ENCODE results near the gene SUV39H2.
"Not testable (repeated sequence)": the region's sequence is repeated elsewhere in the genome, so short reads cannot be mapped to it uniquely, and the experiment has no call there.

The SUV39H2 gene

DNA sequence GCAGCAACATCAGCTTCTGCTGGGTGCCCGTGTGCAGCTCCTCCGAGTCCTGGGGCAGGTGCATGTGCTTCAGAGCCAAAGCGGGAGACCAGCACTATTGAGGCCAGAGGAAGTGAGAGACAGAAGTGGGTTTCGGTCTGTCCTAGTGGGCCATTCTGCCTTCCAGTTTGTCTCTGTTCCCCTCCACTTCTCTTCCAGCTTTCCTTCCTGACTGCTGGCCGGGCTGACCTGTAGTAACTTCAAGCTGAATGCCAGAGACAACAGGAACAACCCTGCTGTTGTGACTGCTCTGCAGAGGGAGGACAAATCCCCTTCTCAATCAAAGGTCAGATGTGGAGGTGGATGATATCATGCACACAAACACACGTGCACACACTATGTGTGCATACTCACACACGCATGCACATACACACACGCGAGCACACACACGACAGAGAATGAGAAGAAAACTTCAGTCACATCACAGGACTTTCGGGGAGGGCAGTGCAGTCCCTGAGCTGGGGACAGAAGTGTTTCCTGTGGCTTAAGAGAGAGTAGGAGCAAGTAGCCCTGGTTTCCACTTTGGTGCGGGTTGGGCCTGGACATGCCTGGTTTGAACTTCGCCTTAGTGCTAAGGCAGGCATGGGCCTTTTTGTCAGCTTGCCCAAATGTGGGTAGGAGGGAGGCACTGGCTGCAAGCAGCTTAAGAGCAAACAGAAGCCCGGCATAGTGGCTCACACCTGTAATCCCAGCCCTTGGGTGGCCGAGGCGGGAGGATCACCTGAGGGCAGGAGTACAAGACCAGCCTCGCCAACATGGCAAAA is 63.7 kb downstream of the SUV39H2 start:
- not testable (repeated sequence) for DNase-seq

DNA sequence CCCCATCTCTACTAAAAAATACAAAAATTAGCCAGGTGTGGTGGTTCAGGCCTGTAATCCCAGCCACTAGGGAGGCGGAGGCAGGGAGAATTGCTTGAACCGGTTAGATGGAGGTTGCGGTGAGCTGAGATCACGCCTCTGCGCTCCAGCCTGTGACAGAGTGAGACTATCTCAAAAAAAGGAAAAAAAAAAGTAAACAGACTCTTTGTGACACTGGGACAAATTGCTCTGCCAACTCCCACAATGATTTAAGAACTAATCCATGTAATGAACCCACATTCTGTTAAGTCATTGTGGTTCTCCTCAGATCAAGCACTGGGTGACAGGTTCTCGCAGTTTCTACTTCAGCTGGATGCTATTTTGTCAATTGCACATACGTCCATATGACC is 64.3 kb downstream of the SUV39H2 start:
- not testable (repeated sequence) for DNase-seq

DNA sequence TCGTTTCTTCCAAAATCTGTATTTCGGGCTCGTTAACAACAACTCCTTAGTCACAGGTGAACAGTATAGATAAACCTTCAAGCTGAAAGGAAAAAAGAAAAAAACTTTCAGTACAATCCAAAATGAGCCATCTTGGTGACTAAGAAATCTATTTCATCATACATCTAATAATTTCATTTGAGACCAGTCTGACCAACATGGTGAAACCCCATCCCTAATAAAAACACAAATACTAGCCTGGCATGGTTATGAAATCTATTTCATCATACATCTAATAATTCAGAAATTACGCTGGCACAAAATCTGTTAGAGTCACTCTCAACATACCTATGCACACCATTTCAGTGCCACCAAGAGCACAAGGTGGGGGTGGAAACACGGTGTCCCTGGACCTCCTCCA is 66.4 kb downstream of the SUV39H2 start:
- no peak for DNase-seq

DNA sequence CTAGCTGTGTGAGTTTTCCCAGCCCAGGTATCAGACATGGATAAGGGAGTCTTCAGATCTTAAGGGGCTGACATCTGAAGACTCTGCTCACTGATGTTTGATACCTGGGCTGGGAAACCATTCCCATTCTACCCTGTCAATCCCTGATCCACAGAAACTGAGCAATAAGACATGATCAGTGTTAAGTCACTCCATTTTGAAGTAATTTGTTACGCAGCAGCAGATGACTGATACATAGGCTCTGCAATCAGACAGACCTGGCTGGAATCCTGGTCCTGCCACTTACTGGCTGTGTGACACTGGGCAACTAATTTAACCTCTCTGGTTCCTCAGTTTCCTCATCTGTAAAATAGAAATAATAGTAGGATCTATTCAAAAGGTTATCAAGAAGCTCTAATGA is 68.6 kb downstream of the SUV39H2 start:
- no peak for DNase-seq

DNA sequence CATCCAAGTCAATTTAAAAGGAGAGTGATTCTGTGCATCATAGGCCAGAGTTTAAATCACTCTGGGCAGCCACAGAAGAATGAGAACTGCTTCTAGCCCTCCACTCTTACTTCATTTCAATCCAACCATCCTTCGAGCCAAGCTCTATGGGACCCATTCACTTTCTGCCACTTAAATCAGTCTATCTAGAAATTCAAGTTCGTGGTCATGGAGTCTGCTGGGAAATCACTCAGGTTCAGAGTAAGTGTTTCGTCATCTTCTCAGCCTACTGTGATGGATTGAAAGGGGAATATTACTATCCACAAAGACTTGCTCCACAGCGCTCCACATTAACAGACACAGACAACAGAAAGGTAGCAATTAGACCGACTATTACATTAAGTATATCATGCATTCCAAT is 70.6 kb downstream of the SUV39H2 start:
- no peak for DNase-seq

DNA sequence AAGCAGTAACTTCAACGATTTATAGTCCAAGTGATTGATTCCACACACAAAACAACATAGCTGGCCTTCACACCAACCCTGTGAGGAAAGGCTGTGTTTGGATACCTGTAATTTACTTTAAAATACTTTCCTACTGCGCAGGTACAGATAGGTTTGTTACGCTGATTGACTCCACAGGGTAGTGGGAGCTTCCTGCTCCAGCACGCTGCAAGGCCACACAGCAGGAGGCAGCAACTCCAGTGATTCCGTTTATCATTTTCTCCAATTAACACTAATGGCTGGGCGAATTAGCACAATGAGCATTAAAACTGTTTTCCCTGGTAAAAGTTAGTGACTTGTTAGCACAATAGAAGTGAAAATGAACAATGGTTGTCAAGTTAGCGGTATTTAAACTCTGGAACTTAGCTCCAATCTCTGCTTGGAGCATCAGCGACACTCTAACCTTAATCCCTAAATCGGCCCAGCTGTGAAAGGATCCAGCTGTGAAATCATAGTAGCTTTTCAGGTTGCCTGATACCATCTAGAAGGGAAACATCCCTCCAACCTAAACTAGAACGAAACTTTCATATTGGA is 74.3 kb downstream of the SUV39H2 start:
- DNase-seq = no peak

DNA sequence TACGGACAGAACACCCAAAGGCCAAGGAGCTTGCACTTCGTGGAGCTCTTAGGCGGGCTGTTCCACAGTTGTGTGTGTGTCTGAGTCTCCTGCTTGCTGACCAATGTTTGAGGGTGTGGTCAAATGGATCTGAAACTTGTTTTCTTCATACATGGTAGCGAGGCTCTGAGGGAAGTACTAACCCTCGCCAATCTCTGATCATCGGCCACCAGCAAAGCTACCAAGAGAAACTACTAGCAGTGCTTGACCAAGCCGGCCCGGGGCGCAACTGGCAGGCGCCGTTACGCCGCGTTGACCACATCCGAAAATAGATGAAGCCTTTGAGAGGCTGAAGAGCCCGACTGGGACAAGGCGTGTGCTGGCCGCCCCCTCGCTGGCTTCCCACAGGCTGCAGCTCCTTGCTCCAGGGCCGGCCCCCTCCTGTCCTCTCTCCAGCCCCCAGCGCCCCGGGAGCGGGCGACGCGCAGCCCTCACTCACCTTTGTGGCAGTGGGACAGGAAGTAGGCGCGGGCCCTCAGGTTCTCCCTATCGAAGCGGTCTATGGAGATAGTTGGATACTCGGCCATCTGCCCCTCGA is 74.8 kb downstream of the SUV39H2 start:
- no peak for DNase-seq

Data from NCI-H1694 treated with DMSO at 0.1 percent for 48 hours (cell line).